Fibroblast of upper back skin (primary cell): Measurements from ENCODE around the gene PRKCE.

ENCODE experiments used
- DNase-seq: peaks from one replicate; pipeline ENCODE4 v3.0.0-alpha.2; 2013

Gene PRKCE

GRCh38 chr2:45980161-45980865, 328.8 kb downstream of the PRKCE start:
- no peak for DNase-seq

GRCh38 chr2:45981384-45981930, 330.0 kb downstream of the PRKCE start:
- DNase-seq, result no peak

DNA sequence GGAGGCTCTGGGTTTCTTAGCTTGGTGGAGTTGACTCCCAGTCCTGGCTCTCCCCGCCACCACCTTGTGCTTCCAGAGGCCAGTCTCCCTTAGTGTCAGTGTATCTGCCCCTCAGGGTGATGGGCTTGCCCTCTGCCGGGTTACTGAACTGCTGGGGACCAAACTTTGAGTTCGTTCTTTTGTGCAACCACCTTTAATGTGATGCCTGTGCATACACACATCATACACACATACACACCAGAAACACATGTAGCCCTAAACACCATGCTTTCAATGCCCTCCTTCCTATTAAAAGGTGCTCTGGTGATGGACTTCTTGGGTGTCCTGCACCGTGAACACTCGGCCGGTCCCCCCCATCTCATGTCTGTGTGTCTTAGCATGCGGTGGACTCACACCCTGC, 330.6 kb downstream of the PRKCE start:
- DNase-seq, result no peak

- no peak for DNase-seq
Measured at GRCh38 chr2:45983213-45983612, 331.7 kb downstream of the PRKCE start.

GRCh38 chr2:45984366-45984765, 332.9 kb downstream of the PRKCE start:
- no peak for DNase-seq

DNA sequence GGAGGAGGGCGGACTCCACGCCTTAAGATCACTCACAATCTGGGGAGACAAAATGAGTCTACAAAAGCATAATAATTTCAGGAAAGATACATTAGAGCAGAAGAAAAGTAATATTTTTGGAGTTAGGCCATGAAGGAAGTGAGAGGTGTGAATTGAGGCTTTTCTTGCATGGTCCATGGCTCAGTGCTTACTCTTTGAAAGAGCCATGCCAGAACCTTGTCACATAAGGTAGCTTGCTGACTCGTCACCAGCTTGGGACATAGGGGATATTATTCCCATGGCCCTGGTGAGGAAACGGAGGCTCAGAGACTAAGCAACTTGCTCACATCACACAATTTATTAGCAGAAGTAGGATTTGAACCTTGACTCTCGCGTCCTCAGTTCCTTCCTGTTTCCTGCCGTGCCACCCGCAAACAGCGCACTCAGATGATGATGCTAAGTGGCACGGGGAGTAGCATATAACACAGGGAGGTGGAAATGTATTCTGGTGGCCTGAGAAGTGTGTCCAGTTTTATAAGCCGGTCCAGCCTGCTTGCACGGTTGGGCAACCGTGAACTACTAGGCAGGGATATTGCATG, 333.5 kb downstream of the PRKCE start:
- no peak for DNase-seq

GRCh38 chr2:45986509-45986908, 335.0 kb downstream of the PRKCE start:
- DNase-seq, result no peak

GRCh38 chr2:45987856-45988255, 336.4 kb downstream of the PRKCE start:
- no peak for DNase-seq

DNA sequence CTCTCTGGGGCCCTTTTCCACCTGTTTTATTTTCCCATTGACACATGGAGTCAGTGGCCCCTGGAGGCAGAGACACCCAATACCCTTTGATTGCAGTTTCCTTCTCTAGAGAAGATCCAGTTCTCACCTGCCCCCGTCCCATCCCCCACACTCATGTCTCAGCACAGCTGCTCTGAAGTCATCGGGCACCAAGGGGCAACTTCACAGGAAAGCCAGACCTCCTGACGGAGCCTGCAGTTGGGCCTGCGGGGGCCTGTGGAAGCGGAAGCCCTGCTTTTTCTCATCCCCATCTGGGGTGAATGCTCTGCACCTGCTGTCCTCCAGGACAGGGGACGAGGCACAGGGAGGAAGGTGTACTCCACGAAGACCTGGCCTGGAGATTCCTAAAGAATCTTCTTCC, 337.4 kb downstream of the PRKCE start:
- DNase-seq, result no peak

GRCh38 chr2:45990131-45990530, 338.7 kb downstream of the PRKCE start:
- no peak for DNase-seq

DNA sequence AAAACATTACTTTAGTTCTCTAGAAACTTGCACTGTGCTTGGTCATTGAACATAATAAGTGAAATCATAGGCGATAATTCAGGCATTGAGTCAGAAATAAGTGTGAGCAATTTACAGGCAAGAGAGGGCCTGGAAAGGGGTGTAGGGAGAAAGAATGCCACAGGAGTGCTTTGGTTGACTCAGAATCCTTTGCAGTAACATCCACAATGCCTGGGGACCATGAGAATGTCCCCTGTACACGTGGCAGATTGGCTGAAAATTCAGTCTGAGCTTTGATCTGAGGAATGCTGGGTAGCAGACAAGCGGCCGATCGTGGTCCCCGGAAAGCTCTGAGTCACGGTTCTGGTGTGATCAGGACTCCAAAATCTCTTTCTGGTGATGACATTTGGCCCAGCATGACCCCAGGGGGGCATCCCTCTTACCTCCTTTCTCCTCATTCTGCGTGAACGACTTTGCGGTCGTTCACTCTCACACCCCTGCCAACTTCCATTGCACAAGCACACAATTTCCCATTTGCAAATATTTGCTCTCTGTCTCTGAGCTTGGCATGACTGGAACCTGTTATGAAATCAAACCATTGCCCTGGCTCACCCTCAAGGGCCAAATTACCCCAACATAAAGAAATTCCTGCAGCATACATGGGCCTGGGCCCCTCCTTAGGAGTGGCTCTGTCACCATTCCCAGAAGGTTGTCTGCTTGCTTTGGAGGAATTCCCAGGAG, 340.7 kb downstream of the PRKCE start:
- DNase-seq, result peak; percentile 76

GRCh38 chr2:45992741-45993475, 341.4 kb downstream of the PRKCE start:
- DNase-seq, result no peak

- peak; percentile 82 for DNase-seq
Measured at GRCh38 chr2:45993476-45993991, 342.1 kb downstream of the PRKCE start.

- DNase-seq, result no peak
Measured at GRCh38 chr2:45994060-45994459, 342.6 kb downstream of the PRKCE start.

DNA sequence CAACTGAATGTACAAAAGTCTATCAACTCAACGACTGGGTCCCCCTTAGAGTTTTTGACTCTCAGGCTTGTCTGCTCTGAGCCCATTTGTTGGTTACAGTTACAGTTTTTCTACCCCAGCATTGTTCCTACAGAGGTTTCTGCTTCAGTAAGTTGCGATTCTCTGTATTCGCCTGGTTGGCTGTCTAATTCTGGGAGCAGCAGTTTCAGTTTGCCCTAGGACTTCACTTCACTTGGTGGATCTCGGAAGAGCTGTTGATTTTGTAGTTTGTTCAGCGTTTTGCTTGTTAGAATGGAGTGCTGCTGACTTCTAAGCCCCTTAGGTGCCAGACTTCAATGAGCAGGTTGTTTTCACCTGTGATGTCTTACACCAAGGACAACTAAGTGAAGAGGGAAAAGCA, 349.2 kb downstream of the PRKCE start:
- no peak for DNase-seq

DNA sequence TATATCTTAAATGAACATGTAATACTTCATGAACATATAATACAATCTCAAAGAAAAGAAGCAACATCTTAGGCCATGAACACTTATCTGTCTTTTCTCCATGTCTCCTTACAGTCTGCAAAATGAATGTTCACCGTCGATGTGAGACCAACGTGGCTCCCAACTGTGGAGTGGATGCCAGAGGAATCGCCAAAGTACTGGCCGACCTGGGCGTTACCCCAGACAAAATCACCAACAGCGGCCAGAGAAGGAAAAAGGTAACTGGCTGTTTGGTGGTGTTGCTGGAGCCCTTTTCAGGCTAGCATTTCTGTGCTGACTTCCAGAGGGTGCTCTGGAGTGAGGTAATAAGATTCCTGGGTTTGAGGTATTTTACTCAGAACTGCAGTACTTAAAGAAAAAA, 349.8 kb downstream of the PRKCE start:
- no peak for DNase-seq

GRCh38 chr2:46001741-46002506, 350.4 kb downstream of the PRKCE start:
- DNase-seq, result peak; percentile 77

DNA sequence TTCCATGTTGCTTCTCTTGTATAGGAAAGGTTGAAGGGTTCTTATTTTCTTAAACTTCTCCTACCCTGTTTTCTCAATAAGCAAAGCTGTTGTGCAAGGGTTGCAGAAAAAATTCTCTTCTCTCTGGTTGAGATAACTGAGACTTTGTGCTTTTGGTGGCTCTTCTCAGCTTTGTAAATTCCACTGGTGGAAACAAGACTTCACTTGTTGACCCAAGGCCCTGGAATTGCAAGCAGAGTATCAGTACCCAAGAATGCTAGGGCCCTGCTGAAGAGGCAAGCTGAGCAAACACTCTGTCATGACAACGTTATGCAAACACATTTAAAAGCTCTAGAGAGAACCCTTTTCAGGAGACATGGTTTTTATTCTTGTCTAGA, 351.0 kb downstream of the PRKCE start:
- DNase-seq, result no peak

DNA sequence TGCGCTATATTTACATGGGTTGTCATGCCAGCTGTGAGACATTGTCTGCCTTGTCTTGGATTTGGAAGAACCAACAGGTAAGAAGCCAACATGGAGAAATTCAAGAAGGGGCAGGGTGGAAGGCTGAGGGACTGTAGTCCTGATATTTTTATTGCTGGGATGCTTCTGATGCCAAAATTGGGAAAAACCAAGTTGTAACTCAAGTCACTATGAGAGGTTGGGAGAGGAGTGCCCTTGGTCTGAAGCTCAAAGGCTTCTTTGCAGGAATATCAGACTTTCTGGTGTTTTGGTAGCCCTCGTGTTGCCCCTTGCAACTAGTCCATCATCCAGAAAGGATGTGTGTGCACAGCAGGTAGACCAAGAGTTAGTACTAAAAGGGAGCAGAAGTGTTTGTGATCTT, 351.5 kb downstream of the PRKCE start:
- DNase-seq, result no peak

- peak; percentile 41 for DNase-seq
Measured at GRCh38 chr2:46003903-46004473, 352.5 kb downstream of the PRKCE start.

- no peak for DNase-seq
Measured at GRCh38 chr2:46006473-46007025, 355.1 kb downstream of the PRKCE start.

DNA sequence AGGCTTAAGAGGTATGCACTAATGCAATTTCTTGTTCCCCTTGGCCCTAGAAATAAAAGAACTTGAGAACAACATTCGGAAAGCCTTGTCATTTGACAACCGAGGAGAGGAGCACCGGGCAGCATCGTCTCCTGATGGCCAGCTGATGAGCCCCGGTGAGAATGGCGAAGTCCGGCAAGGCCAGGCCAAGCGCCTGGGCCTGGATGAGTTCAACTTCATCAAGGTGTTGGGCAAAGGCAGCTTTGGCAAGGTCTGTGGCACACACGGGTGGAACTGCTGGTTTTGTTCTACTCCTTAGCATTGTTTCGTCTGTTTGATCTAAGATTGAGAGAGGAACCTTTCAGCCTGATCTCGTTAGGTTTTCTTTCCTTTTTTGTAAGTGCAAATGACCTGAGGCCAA, 355.9 kb downstream of the PRKCE start:
- DNase-seq, result no peak
